ENCODE measurements around the gene EFTUD2. TPM values are rescaled to one million over a fixed set of nuclear protein-coding genes. Genes with fewer than 3 reads are reported as not detected.
A peak's percentile ranks its signal among the peaks of the same experiment; 100 is the strongest.

EFTUD2 gene
- total and polyA plus RNA-seq, 2 of the 8 experiments (the other 6 are each of a cell fraction or from before 2014, with no cell fraction given): 118 to 195 TPM

- Histone ChIP-seq H3K4ac (replicated peaks; ENCODE audit: insufficient read length, low read depth, low read length) (no peak overlapping the region), H2AFZ (ENCODE audit: low read length) (no peak overlapping the region), H2BK5ac (ENCODE audit: low read depth, low read length) (no peak overlapping the region), H4K20me1 (replicated peaks in 1 of 2; ENCODE audit: control insufficient read depth in 1 of 2, insufficient read depth in 2 of 2, low read length in 2 of 2) (no peaks in the 10 kb centered on the region), H4K8ac (ENCODE audit: extremely low read depth, insufficient read depth, low read length) (no peak overlapping the region), H4K5ac (ENCODE audit: insufficient read length, low read depth, low read length) (no peak overlapping the region), H2BK20ac (ENCODE audit: low read length) (no peak overlapping the region), H3K79me1 (ENCODE audit: low read depth, low read length) (no peaks in the 10 kb centered on the region), H3K14ac (ENCODE audit: insufficient read length) (no peak overlapping the region), H3K9me3 (ENCODE audit: insufficient read depth in 2 of 2, low read depth in 1 of 2, low read length in 1 of 2) (no peaks in the 10 kb centered on the region), H3K23ac (ENCODE audit: insufficient read length) (no peak overlapping the region), H3K9ac (replicated peaks in 1 of 4; ENCODE audit: extremely low read depth in 1 of 4, low read depth in 3 of 4, low read length in 3 of 4) (no peak overlapping the region), H3K4me3 (ENCODE audit: extremely low read depth in 1 of 4, insufficient read depth in 2 of 4, low read depth in 3 of 4, low read length in 4 of 4) (no peak overlapping the region), H3K27me3 (replicated peaks in 1 of 4; ENCODE audit: control insufficient read depth in 3 of 4, extremely low read depth in 1 of 4, insufficient read depth in 3 of 4, low read length in 3 of 4) (peaks cover 0 to 21% (median 15%) of the 10 kb centered on the region in 4 experiments; a peak in 6 of 7 replicates), H3K27ac (ENCODE audit: low read depth, low read length) (no peak overlapping the region), H3K4me2 (ENCODE audit: insufficient read depth in 1 of 2, low read depth in 2 of 2, low read length in 2 of 2) (no peak overlapping the region), H4K91ac (replicated peaks; ENCODE audit: insufficient read length, low read length) (no peak overlapping the region), H2BK120ac (replicated peaks; ENCODE audit: low read depth, low read length) (no peak overlapping the region), H3K23me2 (ENCODE audit: low read depth, low read length) (peaks cover 6% of the 10 kb centered on the region), H2BK12ac (ENCODE audit: low read depth, low read length) (no peak overlapping the region), H3K4me1 (replicated peaks in 1 of 4; ENCODE audit: control insufficient read depth in 3 of 4, insufficient read depth in 4 of 4, low read length in 3 of 4) (peaks cover 0 to 5% (median 5%) of the 10 kb centered on the region in 4 experiments; a peak in 5 of 7 replicates), H2AK5ac (ENCODE audit: low read depth, low read length) (no peak overlapping the region), H3K36me3 (ENCODE audit: control insufficient read depth in 2 of 4, insufficient read depth in 4 of 4, low read length in 3 of 4) (no peaks in the 10 kb centered on the region), H2BK15ac (ENCODE audit: low read length) (0 out of 2 replicates have a peak overlapping the region, but pooled peaks have one; percentile 5), H3K18ac (ENCODE audit: extremely low read depth, low read length) (no peak overlapping the region), H3K79me2 (ENCODE audit: control insufficient read depth in 1 of 2, insufficient read depth in 2 of 2, low read length in 2 of 2) (no peaks in the 10 kb centered on the region), H3K56ac (replicated peaks; ENCODE audit: insufficient read length, low read depth, low read length) (no peak overlapping the region)
- ChIA-PET POLR2A (ENCODE audit: partially characterized antibody) (interaction anchor here (1.0 to 1.6 kb wide), 4 partner anchors 8 to 52 kb away, joined by 3 to 5 read pairs (median 4); a partner anchor contains a TSS), CTCF (ENCODE audit: partially characterized antibody) (interaction anchor here (0.6 to 8.4 kb wide), 10 partner anchors 8 to 144 kb away, joined by 3 to 83 read pairs (median 4); no protein-coding TSS in a partner anchor)
- no peak for DNase-seq (ENCODE audit: low read depth in 1 of 2, low spot score in 2 of 2)
- WGBS, 2 experiments (ENCODE audit: extremely low coverage in 1 of 2, insufficient coverage in 1 of 2, insufficient read length in 1 of 2, insufficient replicate concordance in 2 of 2, low coverage in 1 of 2, low lambda C conversion rate in 2 of 2, missing lambda C conversion rate in 1 of 2): 82% methylated on average over 5 of the region's 6 CpGs; no CpG with 5 or more reads in 1 of the 2 experiments
- FAIRE-seq: no peak
- no peak for TF ChIP-seq YY1 (IDR thresholded peaks at IDR 0.05; ENCODE audit: low read depth, low read length)
- no peak for TF ChIP-seq RAD21 (IDR thresholded peaks at IDR 0.05 in 1 of 2, conservative IDR thresholded peaks at IDR 0.05 in 1 of 2; ENCODE audit: low read depth in 2 of 2, low read length in 2 of 2)
- no peak for TF ChIP-seq SP4 (IDR thresholded peaks at IDR 0.05; ENCODE audit: low read length)
- no peak for TF ChIP-seq ATF2 (IDR thresholded peaks at IDR 0.05; ENCODE audit: low read length)
- no peak for TF ChIP-seq ATF3 (IDR thresholded peaks at IDR 0.05; ENCODE audit: insufficient read depth, low read depth, low read length)
- no peak for TF ChIP-seq JUND (IDR thresholded peaks at IDR 0.05; ENCODE audit: low read length)
- TF ChIP-seq POLR2A (IDR thresholded peaks at IDR 0.05; ENCODE audit: control extremely low read depth in 1 of 2, low read depth in 2 of 2, low read length in 2 of 2): no peak
- no peak for TF ChIP-seq HDAC2 (IDR thresholded peaks at IDR 0.05; ENCODE audit: borderline replicate concordance in 1 of 2, low read depth in 2 of 2, low read length in 2 of 2)
- no peak for TF ChIP-seq MAX (IDR thresholded peaks at IDR 0.05)
- TF ChIP-seq HDAC6 (IDR thresholded peaks at IDR 0.05; ENCODE audit: low read depth, low read length): no peak
- no peak for TF ChIP-seq NRF1 (IDR thresholded peaks at IDR 0.05; ENCODE audit: low read depth, low read length)
These were observed 14.4 kb upstream of the EFTUD2 start for GRCh38 chr17:44913676-44914075.
